ENCODE results near the gene OTUD6A. TPM values are rescaled to one million over a fixed set of nuclear protein-coding genes. Genes with fewer than 3 reads are reported as not detected.

The OTUD6A gene, protein sequence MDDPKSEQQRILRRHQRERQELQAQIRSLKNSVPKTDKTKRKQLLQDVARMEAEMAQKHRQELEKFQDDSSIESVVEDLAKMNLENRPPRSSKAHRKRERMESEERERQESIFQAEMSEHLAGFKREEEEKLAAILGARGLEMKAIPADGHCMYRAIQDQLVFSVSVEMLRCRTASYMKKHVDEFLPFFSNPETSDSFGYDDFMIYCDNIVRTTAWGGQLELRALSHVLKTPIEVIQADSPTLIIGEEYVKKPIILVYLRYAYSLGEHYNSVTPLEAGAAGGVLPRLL
- not detected for total RNA-seq
- long read RNA-seq, result 0 reads

DNA sequence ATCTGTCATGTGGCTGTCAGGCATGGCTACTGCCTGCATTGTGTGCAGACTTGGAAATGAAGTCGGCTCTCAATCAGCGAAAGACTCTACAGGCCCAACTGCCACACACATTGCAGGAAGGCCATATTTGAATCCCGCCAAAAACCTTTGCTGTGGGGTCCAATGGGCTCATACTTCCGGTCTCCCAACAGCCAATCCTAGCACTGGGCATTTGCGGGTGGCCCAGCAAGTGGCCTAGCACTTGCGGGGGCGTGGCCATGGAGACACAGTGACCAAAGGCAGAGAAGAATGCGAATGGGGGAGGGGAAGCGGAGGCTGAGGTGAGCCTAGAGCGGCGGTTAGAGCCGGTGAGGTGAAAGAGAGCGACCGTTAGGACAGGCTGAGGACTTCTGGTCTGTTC is at the start of gene OTUD6A:
Gene OTUD6A, plus strand, starts transcription at position 382 of the 400 bp plus-strand sequence. CDS start 68 bp downstream, outside the sequence.
- DNase-seq (ENCODE audit: low spot score), result no peak

DNA sequence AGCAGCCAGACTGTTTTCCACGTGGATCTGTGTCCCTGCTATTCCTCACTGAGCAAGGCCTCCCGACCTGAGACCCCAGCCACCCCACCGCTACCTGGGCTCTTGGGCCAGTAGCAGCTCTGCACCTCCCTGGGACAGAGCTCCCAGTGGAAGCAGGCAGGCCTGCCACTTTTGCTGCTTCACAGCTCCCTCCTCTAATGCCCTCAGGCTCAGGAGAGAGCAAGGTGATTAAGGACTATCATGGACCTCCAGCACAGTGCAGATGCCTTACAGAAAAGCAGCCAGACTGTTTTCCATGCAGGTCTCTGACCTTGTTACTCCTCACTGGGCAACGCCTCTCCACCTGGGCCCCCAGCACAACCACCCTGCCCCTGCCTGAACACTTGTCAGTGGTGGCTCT is 49.5 kb upstream of the OTUD6A start:
- DNase-seq (ENCODE audit: low spot score), result no peak

- DNase-seq (ENCODE audit: low spot score), result no peak
These were observed 48.5 kb upstream of the OTUD6A start for GRCh38 chrX:70013466-70014381.

DNA sequence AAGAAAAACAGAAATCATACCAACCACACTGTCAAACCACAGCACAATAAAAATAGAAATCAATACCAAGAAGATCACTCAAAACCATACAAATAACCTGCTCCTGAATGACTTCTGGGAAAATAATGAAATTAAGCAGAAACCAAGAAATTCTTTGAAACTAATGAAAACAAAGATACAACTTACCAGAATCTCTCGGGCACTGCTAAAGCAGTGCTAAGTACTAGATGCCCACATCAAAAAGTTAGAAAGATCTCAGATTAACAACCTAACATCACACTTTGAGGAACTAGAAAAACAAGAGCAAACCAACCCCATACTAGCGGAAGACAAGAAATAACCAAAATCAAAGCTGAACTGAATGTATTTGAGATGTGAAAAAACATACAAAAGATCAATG is 45.7 kb upstream of the OTUD6A start:
- DNase-seq (ENCODE audit: low spot score), result no peak

- DNase-seq (ENCODE audit: low spot score), result no peak
These were observed 39.6 kb upstream of the OTUD6A start for GRCh38 chrX:70022616-70023015.

GRCh38 chrX:70025464-70025863 is 36.8 kb upstream of the OTUD6A start:
- DNase-seq (ENCODE audit: low spot score), result no peak

GRCh38 chrX:70026112-70026850 is 36.0 kb upstream of the OTUD6A start:
- DNase-seq (ENCODE audit: low spot score), result no peak

GRCh38 chrX:70026851-70027200 is 35.4 kb upstream of the OTUD6A start:
- no peak for DNase-seq (ENCODE audit: low spot score)

DNA sequence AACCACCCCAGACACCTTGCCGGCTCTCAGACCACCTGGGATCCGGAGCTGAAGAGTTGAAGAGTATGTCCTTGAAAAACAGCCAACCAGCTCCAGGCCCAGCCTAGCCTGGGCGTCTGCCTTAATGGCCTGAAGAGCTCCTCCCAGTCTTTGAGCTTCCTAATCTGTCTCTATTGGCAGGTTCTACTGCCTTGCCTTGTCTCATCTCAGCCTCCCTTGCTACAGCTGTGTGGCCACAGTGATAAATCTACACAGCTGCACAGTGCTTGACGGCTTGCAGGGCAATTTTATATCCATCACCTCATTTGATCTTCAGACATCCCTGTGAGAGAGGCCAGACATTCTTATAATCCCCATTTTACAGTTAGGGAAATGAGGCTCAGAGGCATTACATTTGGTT is 32.4 kb upstream of the OTUD6A start:
- DNase-seq (ENCODE audit: low spot score), result peak; percentile 80

- DNase-seq (ENCODE audit: low spot score), result no peak
These were observed 31.9 kb upstream of the OTUD6A start for GRCh38 chrX:70030301-70030767.

DNA sequence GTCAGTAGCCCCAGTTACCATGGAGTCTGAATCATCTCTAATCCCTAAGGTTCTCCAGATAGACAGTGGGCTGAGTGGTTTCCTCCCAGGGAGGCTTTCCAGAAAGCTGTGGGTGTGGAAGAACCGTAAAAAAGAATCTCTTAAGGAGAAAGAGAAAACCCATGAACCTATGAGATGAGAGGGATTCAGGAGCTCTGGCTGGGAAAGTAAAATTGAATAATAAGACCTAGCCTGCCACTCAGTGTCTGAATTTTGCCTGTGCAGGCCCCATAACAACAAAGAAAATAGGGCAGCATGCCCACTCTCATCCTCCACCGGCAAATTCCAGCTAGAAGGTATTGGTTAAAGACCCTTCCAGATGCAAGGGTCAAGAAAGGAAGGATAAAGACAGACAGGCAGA is 29.5 kb upstream of the OTUD6A start:
- no peak for DNase-seq (ENCODE audit: low spot score)

GRCh38 chrX:70033348-70034051 is 28.8 kb upstream of the OTUD6A start:
- peak; percentile 57 for DNase-seq (ENCODE audit: low spot score)

DNA sequence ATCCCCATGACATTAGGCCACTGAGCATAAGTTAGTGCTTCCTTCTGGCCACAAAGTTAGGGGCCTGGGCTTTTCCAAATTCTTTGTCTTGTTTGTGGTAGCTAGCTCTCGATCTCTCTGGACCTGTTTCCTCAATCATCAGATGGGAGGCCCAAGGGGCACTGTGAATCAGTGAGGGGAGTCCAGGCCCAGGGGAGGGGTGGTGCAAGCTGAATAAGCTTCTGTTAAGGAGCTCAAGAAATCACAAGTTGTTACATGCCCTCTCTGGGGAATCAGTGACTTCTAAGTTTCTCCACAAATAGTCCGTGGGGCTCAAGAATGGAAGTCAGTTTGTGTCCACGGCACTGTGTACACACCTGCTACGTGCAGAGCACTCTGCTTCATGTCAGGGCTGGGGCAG is 27.6 kb upstream of the OTUD6A start:
- DNase-seq (ENCODE audit: low spot score), result no peak

GRCh38 chrX:70038515-70038914 is 23.7 kb upstream of the OTUD6A start:
- no peak for DNase-seq (ENCODE audit: low spot score)

- peak; percentile 65 for DNase-seq (ENCODE audit: low spot score)
These were observed 23.3 kb upstream of the OTUD6A start for GRCh38 chrX:70038951-70039350.

DNA sequence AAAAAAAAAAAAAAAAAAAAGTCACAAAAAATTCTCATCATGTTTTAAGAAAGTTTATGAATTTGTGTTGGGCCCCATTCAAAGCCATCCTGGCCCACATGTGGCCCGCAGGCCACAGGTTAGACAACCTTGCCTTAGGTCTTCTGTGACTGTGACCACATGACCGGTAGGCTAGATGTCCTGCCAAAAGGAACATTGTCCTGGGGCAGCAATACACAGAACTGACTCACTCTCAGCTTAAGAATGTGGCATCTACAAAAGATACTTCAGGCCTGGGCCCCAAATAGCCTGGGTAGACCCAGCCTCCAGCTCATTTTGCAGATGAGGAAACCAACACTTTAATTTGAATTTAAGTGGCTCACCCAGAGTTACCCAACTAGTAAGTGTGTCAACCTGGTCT is 22.5 kb upstream of the OTUD6A start:
- DNase-seq (ENCODE audit: low spot score), result no peak

DNA sequence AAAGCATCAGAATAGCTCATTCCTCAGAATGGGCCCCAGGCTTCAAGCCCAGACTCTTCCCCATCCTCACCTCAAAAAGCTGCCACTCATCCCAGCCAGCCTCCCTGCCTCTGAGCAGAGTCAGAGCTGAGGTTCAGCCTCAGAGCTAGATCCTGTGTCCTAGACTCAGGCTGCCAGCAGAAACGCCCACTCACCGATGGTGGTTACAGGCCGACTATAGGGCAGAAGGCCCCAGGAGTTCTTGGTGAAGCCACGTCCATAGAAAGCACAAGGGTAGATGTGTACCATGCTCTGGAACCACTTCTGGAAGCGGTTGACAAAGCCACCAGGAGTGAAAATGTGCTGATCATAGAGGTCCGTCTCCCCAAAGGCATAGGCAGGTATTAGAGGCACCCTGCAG is 20.3 kb upstream of the OTUD6A start:
- DNase-seq (ENCODE audit: low spot score), result peak; percentile 53

DNA sequence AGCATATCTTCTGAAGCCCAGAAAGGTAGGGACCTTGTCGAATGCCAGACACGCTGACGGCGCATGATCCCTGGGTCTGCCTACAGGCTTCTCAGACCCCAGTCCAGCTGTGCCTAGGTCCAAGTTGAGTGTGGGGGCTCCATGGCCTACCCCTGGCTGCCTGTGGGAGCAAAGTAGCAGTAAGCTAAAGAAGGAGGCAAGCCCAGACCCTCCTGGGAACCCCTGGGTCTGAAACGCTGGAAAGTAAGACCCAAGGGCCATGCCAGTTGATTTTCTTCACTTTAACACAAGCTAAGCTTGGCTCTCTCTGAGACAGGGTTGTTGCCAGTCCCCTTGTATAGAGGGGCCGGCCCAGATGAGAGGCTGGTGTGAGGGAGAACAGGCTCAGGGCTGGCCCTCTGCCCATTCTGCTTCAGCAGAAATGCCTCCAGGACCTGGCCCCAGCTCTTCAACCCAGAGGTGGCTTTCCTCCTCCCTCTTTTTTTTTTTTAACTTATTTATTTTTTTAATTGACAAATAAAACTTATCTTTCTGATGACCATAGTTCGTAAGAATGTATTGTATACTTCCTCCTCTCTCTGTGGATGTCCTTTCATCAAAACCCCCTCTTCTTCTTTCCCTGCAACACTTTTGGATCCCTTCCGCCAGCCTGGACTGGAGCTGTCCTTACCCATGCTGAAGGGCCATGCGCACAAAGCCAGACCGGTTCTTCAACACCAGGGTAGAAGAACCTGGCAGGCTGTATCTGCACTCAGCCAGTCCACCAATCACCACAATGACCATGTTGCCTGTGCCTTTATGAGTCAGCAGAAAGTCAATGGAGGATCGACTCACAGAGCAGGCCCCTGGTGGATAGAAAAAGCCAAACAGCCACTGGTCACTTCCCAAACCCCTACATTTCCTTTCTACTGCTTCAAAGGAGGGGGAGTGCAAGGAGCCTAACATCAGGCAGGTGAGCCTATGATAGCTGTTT is 19.6 kb upstream of the OTUD6A start:
- DNase-seq (ENCODE audit: low spot score), result peak; percentile 53

DNA sequence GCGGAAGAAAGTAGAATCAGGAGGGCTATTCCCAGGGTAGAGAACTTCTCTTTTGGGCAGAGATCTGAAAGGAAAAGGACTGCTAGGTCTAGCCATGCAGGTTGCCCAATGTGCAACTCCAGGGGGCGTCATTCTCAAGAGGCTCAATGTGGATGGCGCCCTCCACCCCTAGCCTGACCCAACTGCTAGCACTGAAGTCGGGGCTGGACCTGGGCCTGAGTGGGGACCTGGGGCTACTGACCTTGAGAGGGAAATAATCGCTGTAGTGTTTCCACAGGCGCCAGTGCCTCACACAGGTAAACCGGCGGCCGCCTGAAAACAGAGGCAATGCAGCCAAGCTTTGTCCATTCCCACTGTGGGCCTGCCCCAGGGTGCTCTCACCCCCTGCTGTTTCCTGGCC is 18.6 kb upstream of the OTUD6A start:
- peak; percentile 59 for DNase-seq (ENCODE audit: low spot score)
